ENCODE measurements around the gene CDC37. TPM values are rescaled to one million over a fixed set of nuclear protein-coding genes. Genes with fewer than 3 reads are reported as not detected.

The CDC37 gene
- total RNA-seq, 1 donor from 2014 or later = 137 TPM

DNA sequence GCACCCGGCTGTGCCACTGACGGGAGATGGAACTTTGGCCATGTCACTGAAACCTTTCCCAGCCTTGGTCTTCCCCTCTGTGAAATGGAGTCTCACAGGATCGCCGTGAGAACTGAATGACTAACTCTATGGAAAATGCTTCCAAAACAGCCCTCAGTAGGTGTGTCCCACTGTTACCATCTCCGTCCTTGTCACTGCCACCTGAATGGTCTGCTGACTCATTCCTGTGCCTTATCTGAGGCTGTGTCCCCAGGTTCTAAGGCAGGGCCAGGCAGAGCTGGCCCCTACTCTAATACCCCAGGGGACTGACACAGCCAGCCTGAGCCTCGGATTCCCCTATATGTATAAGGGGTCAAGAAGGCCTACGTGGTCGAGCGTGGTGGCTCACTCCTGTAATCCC, 4.5 kb downstream of the CDC37 start:
- peaks cover 7% of the 10 kb centered on the region for H3K36me3 Mint-ChIP-seq (ENCODE audit: low read depth)
- H3K27me3 Mint-ChIP-seq (ENCODE audit: low read depth) = no peaks in the 10 kb centered on the region
- TF ChIP-seq, protein P1, sequence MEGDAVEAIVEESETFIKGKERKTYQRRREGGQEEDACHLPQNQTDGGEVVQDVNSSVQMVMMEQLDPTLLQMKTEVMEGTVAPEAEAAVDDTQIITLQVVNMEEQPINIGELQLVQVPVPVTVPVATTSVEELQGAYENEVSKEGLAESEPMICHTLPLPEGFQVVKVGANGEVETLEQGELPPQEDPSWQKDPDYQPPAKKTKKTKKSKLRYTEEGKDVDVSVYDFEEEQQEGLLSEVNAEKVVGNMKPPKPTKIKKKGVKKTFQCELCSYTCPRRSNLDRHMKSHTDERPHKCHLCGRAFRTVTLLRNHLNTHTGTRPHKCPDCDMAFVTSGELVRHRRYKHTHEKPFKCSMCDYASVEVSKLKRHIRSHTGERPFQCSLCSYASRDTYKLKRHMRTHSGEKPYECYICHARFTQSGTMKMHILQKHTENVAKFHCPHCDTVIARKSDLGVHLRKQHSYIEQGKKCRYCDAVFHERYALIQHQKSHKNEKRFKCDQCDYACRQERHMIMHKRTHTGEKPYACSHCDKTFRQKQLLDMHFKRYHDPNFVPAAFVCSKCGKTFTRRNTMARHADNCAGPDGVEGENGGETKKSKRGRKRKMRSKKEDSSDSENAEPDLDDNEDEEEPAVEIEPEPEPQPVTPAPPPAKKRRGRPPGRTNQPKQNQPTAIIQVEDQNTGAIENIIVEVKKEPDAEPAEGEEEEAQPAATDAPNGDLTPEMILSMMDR (IDR thresholded peaks at IDR 0.05) = no peak
- DNase-seq (ENCODE audit: low spot score) = no peak
- H3K27ac Mint-ChIP-seq (ENCODE audit: unreplicated experiment) = peak overlapping the region; percentile 12
- H3K4me3 Mint-ChIP-seq (ENCODE audit: unreplicated experiment) = no peak overlapping the region
- H3K4me1 Mint-ChIP-seq (ENCODE audit: low read depth) = peaks cover 26% of the 10 kb centered on the region
- no peaks in the 10 kb centered on the region for H3K9me3 Mint-ChIP-seq (ENCODE audit: low read depth)

DNA sequence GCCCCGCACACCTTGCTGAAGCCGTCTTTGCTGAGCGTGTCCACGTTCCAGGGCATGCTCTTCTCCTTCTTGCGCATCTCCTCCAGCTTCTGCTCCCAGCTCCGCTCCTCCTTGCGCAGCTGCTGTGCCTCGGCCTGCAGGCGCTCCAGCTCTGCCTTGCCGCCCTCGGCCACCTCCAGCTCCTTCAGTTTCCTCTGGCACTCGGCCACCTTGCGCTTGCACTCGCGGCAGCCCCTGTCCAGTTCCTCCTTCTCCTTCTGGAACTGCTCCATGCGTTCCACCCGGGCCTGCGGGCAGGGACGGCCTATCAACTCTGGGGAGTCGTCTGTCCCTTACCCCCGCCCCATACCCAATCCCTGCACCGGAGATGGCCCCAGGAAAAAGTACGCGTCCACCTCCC, 7.4 kb downstream of the CDC37 start:
- peaks cover 10% of the 10 kb centered on the region for H3K36me3 Mint-ChIP-seq (ENCODE audit: low read depth)

DNA sequence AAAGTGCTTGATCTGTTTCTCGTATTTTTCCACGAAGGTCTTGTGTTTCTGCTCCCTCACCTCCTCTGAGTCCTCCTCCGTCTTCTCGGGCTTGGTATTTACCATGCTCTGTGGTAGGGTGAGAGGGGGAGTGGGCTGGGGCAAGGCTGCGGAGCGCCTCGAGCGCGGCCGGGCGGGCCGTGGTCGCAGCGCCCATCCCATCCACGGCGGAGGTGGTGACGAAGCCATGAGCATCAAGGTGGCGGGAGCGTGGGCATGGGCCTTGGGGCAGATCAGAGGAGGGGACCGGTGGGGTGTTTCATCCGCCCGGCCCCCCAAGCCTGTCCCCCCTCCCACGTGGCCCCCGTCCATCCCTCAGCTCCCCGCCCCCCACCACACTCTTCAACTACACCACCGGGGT, 7.9 kb downstream of the CDC37 start:
- H3K4me1 Mint-ChIP-seq (ENCODE audit: low read depth) = peaks cover 7% of the 10 kb centered on the region
- no peak overlapping the region for H3K4me3 Mint-ChIP-seq (ENCODE audit: unreplicated experiment)
- peaks cover 13% of the 10 kb centered on the region for H3K36me3 Mint-ChIP-seq (ENCODE audit: low read depth)
- H3K27me3 Mint-ChIP-seq (ENCODE audit: low read depth) = no peaks in the 10 kb centered on the region
- DNase-seq (ENCODE audit: low spot score) = no peak
- no peaks in the 10 kb centered on the region for H3K9me3 Mint-ChIP-seq (ENCODE audit: low read depth)
- no peak overlapping the region for H3K27ac Mint-ChIP-seq (ENCODE audit: unreplicated experiment)
- TF ChIP-seq, protein P1 (IDR thresholded peaks at IDR 0.05) = no peak

More for the DNA sequence above, 7.4 kb downstream of the CDC37 start:
- TF ChIP-seq, protein P1 (IDR thresholded peaks at IDR 0.05) = no peak
- DNase-seq (ENCODE audit: low spot score) = no peak
- H3K4me1 Mint-ChIP-seq (ENCODE audit: low read depth) = peaks cover 8% of the 10 kb centered on the region
- H3K27ac Mint-ChIP-seq (ENCODE audit: unreplicated experiment) = no peak overlapping the region
- no peaks in the 10 kb centered on the region for H3K9me3 Mint-ChIP-seq (ENCODE audit: low read depth)
- no peaks in the 10 kb centered on the region for H3K27me3 Mint-ChIP-seq (ENCODE audit: low read depth)
- H3K4me3 Mint-ChIP-seq (ENCODE audit: unreplicated experiment) = no peak overlapping the region

DNA sequence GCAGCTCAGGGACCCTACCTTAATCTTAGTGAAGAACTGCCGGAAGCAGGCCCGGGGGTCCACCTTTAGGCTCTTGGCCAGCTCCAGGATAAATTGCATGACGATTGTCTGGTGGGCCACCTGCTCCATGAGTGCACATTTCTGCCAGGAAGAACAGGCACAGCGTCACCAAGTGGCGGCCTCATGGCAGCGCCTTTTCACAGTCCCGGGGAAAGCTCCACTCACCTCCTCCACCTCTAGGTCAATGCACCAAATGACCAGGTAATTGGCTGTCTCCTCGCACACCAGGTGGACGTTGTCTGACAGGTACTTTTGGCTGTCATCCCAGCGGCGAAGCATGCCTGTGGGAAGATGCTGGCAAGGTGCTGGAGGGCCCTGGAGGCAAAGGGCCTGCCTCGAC, 8.3 kb downstream of the CDC37 start:
- TF ChIP-seq, protein P1 (IDR thresholded peaks at IDR 0.05) = no peak
- H3K9me3 Mint-ChIP-seq (ENCODE audit: low read depth) = no peaks in the 10 kb centered on the region
- H3K4me1 Mint-ChIP-seq (ENCODE audit: low read depth) = peaks cover 4% of the 10 kb centered on the region
- no peak overlapping the region for H3K27ac Mint-ChIP-seq (ENCODE audit: unreplicated experiment)
- no peak overlapping the region for H3K4me3 Mint-ChIP-seq (ENCODE audit: unreplicated experiment)
- H3K36me3 Mint-ChIP-seq (ENCODE audit: low read depth) = peaks cover 13% of the 10 kb centered on the region
- DNase-seq (ENCODE audit: low spot score) = no peak
- H3K27me3 Mint-ChIP-seq (ENCODE audit: low read depth) = no peaks in the 10 kb centered on the region

DNA sequence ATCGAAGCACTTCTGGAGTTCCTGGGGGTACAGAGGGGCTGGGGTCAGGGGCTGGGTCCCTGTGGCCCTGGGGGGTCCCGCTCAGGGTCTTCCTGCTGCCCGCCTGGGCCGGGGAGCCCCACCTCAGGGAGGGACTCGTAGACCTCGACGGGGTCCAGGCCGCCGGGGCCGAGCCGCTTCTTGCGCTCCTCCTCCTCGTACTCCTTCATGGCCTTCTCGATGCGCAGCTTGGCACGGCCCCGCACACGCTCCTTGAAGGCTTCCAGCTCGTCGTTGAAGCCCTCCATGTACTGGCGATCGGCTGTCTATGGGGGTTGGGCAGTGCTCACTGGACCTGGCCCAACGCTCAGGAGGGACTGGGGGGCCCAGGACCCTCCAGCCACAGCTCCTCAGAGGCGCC, 10.2 kb downstream of the CDC37 start:
- H3K9me3 Mint-ChIP-seq (ENCODE audit: low read depth) = no peaks in the 10 kb centered on the region
- H3K4me3 Mint-ChIP-seq (ENCODE audit: unreplicated experiment) = no peak overlapping the region
- H3K27ac Mint-ChIP-seq (ENCODE audit: unreplicated experiment) = no peak overlapping the region
- DNase-seq (ENCODE audit: low spot score) = no peak
- H3K4me1 Mint-ChIP-seq (ENCODE audit: low read depth) = peaks cover 4% of the 10 kb centered on the region
- TF ChIP-seq, protein P1 (IDR thresholded peaks at IDR 0.05) = no peak
- no peaks in the 10 kb centered on the region for H3K27me3 Mint-ChIP-seq (ENCODE audit: low read depth)
- peaks cover 13% of the 10 kb centered on the region for H3K36me3 Mint-ChIP-seq (ENCODE audit: low read depth)

Measured in chondrocyte (in vitro differentiated cells).